GM21367 (cell line): Measurements from ENCODE around the gene KCNK1.

Experiments used
- ATAC-seq: cut with Tn5 transposase; IDR thresholded peaks from one replicate; pipeline ENCODE4 v1.9.1; 2021; ENCODE audit not compliant: unreplicated experiment

KCNK1 gene

GRCh38 chr1:233695901-233696300 lies 82.0 kb downstream of the KCNK1 start:
- no peak for ATAC-seq

- ATAC-seq: no peak
Measured at GRCh38 chr1:233700338-233700737, 86.4 kb downstream of the KCNK1 start.

GRCh38 chr1:233704170-233704897 lies 90.4 kb downstream of the KCNK1 start:
- no peak for ATAC-seq

- no peak for ATAC-seq
Measured at GRCh38 chr1:233704898-233705723, 91.2 kb downstream of the KCNK1 start.

- ATAC-seq: no peak
Measured at GRCh38 chr1:233707153-233707879, 93.4 kb downstream of the KCNK1 start.

- ATAC-seq: no peak
Measured at GRCh38 chr1:233707880-233708815, 94.2 kb downstream of the KCNK1 start.

- ATAC-seq: no peak
Measured at GRCh38 chr1:233710031-233710430, 96.1 kb downstream of the KCNK1 start.

GRCh38 chr1:233710507-233710906 lies 96.6 kb downstream of the KCNK1 start:
- no peak for ATAC-seq

GRCh38 chr1:233714631-233715217 lies 100.8 kb downstream of the KCNK1 start:
- no peak for ATAC-seq

GRCh38 chr1:233718057-233718456 lies 104.2 kb downstream of the KCNK1 start:
- ATAC-seq: no peak

- ATAC-seq: no peak
Measured at GRCh38 chr1:233719655-233720341, 105.9 kb downstream of the KCNK1 start.

- ATAC-seq: no peak
Measured at GRCh38 chr1:233721004-233721595, 107.2 kb downstream of the KCNK1 start.
